NCI-H2227 treated with DMSO at 0.1 percent for 48 hours (cell line): ENCODE results near the gene BRD9.
"Not testable (repeated sequence)": the region's sequence is repeated elsewhere in the genome, so short reads cannot be mapped to it uniquely, and the experiment has no call there.

Experiments
- DNase-seq: peaks from one replicate; lab custom pipeline; 2025; lab: John Stamatoyannopoulos, UW

BRD9 gene

DNA sequence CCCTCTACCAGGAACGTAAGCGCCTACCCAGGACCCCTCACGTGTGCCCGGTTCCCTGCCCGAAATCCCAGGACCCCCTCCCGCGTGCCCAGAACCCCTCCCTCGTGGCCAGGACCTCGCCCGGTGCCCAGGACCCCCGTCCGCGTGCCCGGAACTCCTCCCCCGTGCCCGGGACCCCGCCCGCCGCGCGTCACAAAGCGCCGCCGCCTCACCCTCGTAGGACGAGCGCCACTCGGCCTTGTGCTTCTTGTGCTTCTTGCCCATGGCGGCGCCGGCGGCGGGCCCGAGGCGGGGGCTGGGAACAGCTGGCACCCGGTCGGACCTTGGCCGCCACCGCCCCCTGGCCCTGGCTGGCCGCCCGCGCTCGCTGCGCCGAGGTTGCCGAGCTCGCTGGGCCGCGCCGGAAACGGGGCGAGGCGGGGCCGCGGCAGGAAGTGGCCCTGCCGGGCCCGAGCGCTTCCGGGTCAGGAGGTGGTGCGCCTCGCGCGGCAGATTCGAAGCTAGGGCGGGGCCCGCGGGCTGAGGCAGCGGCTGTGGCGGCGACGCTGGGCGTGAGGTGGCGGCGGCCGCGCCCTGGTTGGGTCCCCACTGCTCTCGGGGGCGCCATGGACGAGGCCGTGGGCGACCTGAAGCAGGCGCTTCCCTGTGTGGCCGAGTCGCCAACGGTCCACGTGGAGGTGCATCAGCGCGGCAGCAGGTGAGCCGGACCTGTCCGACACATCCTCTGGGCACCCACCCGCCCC lies at the start of gene BRD9, which contains the start of gene TRIP13:
Gene BRD9, minus strand, starts transcription at position 408 of the 743 bp plus-strand sequence. Its CDS starts 144 bp downstream, at position 264.
Gene TRIP13, plus strand, starts transcription at position 491 of the 743 bp plus-strand sequence. Its CDS starts 115 bp downstream, at position 606.
- peak; percentile 78 for DNase-seq

DNA sequence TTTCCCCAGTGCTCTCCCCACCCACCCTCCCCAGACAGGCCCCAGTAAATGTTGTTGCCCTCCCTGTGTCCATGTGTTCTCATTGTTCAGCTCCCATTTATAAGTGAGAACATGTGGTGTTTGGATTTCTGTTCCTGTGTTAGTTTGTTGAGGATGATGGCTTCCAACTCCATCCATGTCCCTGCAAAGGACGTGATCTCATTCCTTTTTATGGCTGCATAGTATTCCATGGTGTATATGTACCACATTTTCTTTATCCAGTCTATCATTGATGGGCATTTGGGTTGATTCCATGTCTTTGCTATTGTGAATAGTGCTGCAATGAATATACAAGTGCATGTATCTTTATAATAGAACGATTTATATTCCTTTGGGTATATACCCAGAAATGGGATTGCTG lies 48.1 kb upstream of the BRD9 start:
- not testable (repeated sequence) for DNase-seq

DNA sequence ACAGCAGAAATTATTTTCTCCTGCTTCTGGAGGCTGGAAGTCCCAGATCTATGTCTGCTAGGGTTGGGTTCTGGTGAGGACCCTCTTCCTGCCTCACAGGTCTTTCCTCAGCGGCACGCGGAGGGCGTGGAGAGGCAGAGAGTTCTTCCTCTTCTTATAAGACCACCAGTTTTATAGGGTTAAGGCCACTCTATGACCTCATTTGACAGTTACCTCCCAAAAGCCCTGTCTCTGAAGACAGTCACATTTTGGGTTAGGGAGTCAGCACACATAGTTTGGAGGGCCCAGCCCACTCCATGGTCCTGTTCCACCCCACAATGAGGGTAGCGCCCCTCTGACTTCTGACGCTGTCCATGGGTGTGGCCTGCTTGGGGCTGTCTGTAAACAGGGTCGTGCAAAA lies 46.8 kb upstream of the BRD9 start:
- DNase-seq: no peak

DNA sequence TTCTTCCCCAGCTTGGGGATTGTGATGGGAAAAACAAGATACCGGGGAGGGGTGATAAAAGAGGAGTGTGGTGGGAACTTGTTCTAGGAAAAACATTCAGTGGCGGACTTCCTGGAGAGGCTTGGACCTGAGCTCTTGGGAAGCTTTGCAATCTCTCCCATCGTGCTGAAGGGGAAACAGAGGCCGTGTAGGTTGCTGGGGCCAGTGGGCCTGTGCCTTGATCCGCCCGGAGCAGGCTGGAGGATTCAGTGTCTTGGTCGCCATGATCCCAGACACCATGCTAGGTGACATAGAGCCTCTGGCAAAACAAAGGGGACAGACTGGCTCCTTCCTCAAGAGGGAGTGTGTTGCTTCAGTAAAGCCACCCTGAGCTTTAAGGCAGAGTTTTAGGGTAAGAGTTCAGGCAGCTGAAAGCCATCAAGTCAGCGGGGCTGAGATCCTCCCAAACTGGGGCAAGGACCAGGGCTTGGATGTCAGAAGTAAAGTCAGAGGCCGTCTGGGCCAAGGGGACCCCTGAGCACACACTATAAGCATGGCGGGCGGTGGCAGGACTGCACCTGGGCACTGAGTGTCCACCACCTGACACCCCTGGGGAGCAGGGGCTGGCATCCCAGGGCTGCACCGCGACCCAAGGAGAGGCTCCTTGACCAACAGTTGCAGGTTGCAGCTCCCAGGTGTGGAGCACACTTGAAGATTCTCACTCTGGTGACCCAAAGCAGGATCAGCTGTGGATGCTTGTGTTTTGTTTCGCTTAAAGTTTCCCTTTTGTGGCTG lies 44.7 kb upstream of the BRD9 start:
- no peak for DNase-seq

DNA sequence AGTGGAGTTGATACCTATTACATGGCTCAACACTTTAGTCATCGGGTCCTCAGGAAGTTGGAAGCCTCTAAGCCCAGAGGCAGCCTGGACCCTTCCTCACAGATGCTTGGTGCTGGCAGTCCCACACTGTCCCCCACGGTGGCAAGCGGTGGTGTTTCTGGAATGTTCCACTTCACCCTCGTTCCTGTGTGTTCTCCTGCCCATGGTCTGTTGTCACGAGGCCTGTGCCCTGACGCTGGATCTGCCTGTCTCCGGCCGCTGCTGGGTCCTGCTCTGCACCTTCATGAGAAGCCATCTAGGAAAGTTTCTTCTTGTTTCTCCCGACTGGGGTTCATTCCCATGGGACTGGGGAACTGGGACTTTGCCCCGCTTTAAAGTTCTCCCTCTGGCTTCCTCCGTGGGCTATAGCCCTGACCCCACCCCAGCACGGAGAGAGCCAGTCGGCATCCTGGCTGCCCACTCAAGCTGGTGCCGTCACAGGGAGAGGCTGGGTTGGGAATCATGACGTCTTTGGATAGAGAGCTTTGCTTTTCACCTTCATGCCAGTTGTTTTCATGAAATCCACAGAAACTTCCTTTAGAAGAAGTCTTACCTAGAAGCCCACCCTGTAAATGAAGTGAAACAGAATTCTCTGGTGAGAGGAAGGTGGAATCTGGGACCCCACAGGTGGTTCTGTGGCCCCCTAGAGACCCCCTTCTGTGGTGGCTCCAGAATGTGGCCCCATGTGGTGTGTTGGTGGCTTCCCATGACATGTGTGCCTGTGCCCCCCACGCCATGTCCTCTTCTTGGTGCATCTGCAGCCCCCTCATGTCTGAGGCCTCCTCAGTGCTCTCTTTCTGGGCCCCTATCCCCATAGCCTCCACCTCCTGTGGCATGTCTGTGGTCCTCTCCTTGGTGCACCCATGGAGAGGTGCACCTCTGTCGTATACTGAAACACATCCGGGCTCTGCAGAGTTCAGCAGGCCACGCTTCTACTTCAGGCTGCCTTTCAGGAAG lies 43.8 kb upstream of the BRD9 start:
- no peak for DNase-seq

DNA sequence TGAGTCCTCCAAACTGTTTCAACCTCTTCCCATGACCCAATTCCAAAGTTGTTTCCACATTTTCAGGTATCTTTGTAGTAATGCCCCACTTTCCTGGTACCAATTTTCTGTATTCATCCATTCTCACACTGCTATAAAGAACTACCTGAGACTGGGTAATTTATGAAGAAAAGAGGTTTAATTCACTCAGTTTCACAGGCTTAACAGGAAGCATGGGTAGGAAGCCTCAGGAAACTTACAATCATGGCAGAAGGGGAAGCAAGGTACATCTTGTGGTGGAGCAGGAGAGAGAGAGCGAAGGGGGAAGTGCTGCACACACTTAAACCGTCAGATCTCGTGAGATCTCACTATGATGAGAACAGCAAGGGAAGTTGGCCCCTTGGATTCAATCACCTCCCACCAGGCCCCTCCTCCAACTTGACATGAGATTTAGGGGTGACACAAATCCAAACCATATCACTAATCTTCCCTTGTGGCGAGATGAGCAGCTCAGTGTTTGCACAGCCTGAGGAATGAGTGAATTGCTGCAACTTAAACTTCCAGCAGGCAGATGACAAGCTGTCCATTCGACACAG lies 43.0 kb upstream of the BRD9 start:
- no peak for DNase-seq

DNA sequence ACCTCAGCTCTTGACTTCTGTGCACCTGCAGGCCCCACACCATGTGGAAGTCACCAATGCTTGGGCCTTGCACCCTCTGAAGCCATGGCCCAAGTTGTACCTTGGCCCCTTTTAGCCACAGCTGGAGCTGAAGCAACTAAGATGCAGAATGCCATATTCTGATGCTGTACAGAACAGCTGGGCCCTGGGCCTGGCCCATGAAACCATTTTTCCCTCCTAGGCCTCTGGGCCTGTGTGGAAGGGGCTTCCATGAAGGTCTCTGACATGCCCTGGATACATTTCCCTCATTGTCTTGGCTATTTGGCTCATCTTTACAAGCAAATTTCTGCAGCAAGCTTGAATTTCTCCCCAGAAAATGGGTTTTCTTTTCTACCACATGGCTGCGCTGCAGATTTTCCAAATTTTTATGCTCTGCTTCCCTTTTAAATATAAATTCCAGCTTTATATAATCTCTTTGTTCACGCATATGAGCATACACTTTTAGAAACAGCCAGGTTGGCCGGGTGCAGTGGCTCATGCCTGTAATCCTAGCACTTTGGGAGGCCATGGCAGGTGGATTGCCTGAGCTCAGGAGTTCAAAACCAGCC lies 41.9 kb upstream of the BRD9 start:
- not testable (repeated sequence) for DNase-seq

DNA sequence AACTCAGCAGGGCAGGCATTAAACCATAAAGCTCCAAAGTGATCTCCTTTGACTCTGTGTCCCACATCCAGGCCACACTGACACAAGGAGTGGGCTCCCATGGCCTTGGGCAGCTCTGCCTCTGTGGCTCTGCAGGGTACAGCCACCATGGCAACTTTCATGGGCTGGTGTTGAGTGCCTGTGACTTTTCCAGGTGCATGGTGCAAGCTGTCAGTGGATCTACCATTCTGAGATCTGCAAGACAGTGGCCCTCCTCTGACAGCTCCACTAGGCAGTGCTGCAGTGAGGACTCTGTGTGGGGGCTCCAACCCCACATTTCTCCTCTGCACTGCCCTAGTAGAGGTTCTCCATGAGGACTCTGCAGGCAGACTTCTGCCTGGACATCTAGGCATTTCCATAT lies 41.4 kb upstream of the BRD9 start:
- DNase-seq: not testable (repeated sequence)

DNA sequence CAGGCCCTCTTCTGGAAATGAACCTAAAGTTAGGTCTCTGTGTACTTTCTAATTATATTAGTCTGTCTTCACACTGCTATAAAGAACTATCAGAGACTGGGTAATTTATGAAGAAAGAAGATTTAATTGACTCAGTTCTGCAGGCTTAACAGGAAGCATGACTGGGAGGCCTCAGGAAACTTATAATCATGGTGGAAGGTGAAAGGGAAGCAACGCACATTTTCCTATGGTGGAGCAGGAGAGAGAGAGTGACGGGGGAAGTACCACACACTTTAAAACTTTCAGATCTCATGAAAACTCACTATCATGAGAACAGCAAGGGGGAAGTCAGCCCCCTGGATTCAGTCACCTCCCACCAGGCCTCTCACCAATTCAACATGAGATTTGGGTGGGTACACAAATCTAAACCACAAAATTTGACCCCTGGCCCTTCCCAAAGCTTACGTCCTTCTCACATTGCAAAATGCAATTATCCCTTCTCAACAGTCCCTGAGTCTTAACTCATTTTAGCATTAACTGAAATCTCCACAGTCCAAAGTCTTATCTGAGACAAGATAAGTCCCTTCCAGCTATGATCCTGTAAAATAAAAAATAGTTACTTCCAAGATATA lies 40.8 kb upstream of the BRD9 start:
- no peak for DNase-seq

DNA sequence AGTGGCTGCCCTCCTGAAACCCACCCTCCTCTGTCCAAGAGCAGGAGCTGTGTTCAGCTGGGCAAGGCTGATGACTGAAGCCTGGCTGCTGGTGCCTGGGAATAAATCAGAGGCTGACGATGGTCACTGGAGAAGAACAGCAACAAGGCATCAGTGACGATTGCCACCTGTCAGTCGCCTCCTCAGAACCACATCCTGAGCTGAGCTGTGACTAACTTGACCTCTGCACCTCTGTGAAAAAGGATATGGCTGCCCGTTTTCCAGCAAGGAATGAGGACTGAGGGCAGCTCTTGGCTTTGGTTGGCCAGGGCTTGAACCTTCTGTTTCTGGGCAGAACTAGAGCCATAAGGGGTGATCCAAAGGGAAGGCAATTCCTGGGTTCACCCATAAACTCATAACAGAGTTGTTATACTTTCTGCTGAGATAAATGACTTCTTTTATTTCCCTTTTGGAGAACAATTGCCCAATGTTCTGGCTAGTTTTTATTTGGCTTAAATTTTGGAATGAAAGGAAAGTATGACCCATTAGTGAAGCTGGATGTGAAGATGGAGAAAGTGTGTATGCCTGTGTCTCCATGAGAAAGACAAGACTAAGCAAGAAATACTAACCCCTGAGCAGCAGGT lies 40.1 kb upstream of the BRD9 start:
- DNase-seq: no peak

DNA sequence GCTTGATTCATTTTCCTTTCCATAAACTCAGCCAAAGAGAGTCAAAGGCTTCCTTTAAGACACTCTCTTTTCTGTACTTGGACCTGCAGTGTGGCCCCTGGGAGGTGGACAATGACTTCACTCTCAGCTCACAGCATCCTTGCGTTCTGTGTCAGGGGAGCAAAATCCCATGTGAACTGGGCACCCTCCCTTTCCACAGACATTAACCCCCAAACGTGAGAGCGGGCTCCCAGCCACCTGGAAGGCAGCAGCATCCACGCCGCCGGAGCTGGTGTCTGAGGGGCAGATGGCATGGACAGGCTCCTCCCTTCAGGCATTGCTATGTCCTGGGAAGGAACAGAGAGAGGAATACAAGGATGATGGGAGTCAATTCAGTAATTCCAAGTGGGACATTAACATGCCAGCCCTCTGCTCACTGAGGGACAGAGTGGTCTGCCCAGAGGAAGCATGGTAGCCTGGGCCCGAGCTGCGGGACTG lies 39.6 kb upstream of the BRD9 start:
- DNase-seq: no peak

DNA sequence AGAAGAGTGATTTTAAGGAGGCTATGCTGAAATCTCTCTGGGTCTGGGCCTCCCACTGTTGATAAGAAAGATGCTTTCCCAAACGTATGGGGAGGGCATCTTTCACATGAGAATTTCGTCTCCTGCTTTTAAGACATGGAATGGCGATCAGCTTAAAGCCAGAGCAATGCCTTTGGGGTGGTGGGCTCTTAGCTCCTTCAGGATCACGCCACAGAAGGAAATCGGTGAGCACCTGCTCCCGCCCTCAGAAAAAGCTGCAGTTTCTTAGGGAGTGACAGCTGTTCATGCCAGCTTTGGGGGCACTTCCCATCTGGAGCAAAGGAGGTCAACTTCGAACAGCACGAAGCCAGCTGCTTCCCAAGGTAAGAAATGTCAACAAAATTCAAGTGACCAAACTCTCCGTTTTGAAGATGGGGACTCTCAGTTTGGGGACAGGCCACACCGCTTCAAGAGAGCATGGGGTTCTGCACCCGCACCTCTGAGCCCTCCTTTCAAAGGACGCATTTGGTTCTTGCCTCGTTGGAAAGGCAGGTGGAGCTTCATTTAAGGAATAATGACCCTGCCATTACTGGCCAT lies 39.1 kb upstream of the BRD9 start:
- DNase-seq: no peak

DNA sequence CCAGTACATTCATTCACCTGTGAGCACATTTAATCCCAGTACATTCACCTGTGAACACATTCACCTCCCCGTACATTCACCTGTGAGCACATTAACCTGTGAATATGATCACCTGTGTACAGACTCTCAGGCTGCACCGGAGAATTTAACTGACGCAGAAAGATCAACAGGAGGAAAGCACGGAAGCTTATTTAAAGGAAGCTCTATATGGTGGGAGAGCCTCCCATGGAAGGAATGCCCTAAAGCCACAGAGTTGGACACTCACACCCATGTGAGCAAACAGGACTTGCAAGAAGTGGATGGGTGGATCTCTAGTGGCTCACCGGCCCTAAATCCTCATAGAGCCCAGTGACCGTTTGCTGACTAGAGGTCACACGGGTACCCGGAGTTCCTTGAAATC lies 38.3 kb upstream of the BRD9 start:
- DNase-seq: no peak

DNA sequence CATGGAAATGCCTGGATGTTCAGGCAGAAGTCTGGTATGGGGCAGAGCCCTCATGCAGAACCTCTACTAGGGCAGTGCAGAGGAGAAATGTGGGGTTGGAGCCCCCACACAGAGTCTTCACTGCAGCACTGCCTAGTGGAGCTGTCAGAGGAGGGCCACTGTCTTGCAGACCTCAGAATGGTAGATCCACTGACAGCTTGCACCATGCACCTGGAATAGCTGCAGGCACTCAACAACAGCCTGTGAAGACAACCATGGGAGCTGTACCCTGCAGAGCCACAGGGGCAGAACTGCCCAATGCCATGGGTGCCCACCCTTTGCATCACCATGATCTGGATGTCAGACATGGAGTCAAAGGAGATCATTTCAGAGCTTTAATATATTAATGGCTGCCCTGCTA lies 37.0 kb upstream of the BRD9 start:
- DNase-seq: no peak

DNA sequence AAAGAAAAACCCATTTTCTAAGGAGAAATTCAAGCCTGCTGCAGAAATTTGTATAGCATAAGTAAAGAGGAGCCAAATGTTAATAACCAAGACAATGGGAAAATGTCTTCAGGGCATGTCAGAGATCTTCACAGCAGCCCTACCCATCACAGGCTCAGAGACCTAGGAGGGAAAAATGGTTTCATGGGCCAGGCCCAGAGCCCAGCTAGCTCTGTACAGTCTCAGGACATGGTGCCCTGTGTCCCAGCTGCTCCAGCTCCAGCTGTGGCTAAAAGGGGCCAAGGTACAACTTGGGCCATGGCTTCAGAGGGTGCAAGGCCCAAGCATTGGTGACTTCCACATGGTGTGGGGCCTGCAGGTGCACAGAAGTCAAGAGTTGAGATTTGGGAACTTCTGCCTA lies 36.6 kb upstream of the BRD9 start:
- not testable (repeated sequence) for DNase-seq

DNA sequence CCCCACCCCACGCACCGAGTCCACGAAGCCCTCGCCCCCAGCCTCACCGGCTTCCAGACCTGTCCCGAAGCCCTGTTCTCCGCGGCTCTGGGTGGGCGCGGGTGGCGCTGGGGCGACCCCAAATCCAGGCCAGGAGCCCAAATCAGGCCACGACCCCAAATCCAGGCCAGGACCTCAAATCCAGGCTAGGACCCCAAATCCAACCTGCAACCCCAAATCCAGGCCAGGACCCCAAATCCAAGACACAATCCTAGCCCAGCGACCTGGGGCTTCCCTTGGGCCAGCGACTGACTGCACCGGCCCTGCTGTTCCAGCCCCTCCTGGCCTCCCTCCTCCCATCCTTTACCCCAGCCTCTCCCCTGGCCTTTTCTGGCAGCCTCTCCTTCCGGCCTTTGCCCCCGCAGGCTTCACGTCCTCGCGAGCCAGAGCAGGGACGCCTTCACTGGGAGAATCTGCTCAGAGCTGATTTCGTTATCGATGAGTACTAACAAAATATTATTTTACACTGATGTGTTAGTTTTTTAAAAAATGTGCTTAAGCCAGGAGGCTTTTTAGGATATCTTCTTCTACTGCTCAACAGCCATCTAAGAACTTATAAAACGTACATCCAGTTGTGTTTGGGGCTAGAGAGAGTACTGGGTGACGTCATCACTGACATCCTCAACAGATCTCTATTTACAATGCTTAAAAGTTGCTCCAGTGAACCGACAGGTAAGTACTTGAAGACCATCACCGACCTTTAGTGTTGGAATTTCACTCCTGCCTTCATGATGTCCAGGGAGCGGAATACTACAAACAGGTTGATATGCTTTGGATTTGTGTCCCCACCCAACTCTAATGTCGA lies 34.8 kb upstream of the BRD9 start:
- DNase-seq: no peak

DNA sequence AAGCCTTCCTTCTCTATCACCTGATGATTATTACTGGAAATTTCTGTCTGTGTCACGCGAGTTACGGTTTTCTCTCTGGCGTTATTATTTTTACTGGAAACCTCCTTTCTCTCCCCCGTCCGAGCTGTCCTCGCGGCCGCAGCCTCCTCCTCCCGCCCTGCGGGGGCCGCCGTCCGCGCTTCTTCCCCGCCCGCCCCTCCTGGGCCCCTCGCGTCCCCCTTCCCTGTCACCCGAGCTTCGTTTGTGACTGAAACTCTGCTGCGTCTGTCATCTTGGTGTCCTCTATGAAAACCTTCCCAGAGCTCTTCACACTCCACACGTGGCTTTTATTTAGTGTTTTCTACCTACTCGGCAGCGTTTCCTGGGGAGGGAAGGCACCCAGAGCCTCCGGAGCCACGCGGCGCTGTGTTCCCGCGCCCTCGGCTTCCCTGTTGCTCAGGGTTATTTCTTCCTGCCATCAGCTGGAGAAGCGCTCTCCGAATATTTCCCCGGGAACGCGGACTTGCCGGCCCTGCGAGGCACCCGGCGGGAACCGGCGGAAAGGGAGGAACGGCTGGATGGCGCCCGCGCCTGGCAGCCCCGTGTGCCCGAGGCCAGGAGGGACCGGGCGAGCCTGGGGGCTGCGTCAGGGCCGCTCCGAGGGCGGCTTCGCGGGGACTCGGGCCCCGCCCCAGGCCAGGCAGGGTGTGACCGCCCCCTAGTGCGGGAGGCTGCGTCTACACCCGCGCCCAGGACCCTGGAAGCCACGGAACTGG lies 34.0 kb upstream of the BRD9 start:
- DNase-seq: no peak

DNA sequence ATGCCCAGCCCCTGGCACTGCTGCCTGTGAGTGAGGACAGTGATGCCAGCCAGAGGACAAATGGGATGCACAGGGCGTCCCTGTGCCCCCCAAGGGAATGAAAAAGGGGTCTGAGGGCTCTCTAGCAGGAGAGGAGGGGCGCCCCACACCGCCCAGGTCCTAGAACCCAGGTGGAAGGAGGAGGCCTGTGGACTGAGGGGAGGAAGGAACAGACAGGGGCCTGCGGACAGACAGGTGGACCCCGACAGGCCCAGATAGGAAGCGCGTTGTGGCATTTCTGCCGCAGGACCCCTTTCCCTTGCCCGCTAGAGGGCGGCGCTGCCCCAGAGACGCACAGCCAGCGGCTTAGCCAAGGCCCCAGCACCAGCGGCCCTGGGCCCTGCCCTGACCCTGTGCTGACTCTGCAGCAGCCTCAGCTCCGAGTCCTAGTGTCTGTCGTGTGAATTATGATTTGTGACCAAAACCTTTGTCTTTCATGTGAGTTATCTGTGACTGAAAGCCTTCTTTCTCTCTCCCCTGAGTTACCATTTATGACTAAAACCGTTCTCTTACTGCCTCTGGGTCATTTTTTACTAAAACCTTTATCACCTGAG lies 30.8 kb upstream of the BRD9 start:
- peak; percentile 61 for DNase-seq
